KG1 (cell line): ENCODE data around the gene SH3GL1.
"Not testable (repeated sequence)": the region's sequence is repeated elsewhere in the genome, so short reads cannot be mapped to it uniquely, and the experiment has no call there.

ENCODE experiments used
- DNase-seq: peaks from one replicate; lab custom pipeline; 2025; lab: John Stamatoyannopoulos, UW

Gene SH3GL1

GRCh38 chr19:4342615-4343369, 57.6 kb downstream of the SH3GL1 start:
- DNase-seq: peak; percentile 94

DNA sequence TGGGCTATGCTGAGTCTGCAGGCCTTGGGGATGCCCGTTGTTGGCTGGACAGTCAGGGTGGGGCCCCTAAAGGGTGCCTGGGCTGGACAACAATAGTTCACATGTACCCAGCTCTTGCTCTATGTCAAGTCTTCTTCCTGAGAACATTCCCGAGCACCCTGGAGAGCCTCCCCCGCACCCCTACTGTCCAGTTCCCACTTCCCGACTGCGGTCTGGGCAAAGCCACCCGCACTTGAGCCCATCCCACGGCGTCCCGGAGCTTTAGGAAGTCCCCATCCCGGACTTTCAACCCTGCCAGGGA, 58.1 kb downstream of the SH3GL1 start:
- DNase-seq: no peak

DNA sequence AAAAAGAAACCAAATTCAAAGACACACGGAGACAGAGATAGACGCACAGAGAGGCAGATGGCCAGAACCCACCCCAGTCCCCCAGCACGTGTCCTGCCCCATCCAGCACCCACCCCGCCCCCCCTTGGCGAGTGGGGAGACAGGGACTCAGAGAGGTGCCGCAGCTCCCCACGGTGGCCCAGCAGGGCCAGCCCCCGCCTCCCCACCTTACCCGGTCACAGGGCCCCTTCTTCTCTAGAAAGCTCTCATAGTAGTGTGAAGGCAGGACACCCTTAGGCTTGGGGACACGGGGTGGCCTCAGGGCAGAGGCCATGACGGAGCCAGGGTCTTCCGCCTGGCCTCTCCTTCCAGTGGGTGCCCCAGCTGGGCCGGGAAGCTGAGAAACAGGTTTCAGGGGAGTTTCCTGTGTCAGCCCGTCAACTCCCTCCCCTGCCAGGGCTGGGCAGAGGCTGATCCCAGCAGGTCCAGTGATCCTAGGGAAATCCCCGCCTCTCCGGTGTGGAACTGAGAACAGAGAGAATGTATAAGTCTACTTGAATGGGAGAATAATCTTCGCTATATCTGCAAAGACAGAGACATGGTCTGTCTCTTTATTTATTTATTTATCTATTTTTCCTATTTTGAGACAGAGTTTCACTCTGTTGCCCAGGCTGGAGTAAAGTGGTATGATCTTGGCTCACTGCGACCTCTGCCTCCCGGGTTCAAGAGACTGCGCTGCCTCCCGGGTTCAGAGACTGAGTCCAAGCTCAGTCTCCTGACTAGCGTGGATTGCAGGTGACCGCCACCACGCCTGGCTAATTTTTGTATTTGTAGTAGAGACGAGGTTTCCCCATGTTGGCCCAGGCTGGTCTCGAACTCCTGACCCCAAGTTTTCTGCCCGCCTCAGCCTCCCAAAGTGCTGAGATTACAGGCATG, 61.6 kb downstream of the SH3GL1 start, which contains the start of gene STAP2:
Gene STAP2 (minus strand): TSS at position 387 of the 915 bp plus-strand sequence. CDS start 74 bp downstream, at position 313.
- DNase-seq: no peak

DNA sequence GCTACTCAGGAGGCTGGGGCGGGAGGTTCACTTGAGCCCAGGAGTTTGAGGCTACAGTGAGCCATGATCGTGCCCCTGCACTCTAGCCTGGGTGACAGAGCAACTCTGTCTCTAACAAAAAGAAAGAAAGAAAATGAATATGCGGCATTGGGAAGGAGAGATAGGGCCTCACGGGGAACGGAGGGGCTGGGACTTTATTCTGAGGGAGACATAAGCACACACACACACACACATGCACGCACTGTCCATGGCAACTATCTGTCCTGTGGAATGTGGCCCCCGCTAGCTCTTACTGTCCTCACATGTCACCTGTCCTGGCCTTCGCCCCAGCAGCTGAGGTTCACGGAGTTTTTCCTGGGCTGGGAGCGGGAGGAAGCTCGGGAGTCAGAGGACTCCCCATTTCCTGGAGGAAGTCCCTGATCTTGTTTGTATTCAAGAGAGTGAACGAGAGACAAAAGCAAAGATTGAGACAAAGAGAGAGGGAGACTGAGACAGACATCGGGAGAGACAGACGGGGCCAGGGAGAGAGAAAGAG, 62.4 kb downstream of the SH3GL1 start:
- no peak for DNase-seq

- no peak for DNase-seq
Measured at GRCh38 chr19:4334929-4335570, 65.3 kb downstream of the SH3GL1 start.

GRCh38 chr19:4329858-4330257, 70.5 kb downstream of the SH3GL1 start:
- DNase-seq: no peak

DNA sequence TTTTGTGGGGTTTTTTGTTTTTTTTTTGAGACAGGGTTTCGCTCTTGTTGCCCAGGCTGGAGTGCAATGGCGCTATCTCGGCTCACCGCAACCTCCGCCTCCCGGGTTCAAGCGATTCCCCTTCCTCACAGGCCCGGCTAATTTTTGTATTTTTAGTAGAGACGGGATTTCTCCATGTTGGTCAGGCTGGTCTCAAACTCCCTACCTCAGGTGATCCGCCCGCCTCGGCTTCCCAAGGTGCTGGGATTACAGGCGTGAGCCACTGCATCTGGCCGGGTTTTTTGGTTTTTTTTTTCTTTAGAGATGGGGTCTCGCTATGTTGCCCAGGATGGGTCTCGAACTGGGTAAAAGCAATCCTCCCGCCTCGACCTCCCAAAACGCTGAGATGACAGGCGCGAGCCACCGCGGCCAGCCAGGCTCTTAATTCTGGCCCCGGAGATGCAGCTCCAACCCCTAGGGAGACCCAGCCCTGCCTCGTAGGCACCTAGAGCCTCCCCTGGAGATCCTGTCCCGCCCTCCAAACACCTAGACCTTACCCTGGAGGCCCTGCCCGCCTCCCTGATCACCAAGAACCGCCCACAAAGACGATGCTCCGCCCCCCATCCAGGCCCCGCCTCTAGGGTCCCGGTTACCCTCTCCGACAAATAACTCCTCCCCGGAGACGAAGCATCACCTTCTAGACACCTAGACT, 71.2 kb downstream of the SH3GL1 start:
- DNase-seq: not testable (repeated sequence)

- DNase-seq: peak; percentile 82
Measured at GRCh38 chr19:4328243-4328990, 71.9 kb downstream of the SH3GL1 start.

GRCh38 chr19:4327877-4328242, 72.5 kb downstream of the SH3GL1 start:
- DNase-seq: no peak

GRCh38 chr19:4327252-4327876, 73.0 kb downstream of the SH3GL1 start:
- peak; percentile 7 for DNase-seq

GRCh38 chr19:4326837-4327251, 73.5 kb downstream of the SH3GL1 start:
- no peak for DNase-seq

DNA sequence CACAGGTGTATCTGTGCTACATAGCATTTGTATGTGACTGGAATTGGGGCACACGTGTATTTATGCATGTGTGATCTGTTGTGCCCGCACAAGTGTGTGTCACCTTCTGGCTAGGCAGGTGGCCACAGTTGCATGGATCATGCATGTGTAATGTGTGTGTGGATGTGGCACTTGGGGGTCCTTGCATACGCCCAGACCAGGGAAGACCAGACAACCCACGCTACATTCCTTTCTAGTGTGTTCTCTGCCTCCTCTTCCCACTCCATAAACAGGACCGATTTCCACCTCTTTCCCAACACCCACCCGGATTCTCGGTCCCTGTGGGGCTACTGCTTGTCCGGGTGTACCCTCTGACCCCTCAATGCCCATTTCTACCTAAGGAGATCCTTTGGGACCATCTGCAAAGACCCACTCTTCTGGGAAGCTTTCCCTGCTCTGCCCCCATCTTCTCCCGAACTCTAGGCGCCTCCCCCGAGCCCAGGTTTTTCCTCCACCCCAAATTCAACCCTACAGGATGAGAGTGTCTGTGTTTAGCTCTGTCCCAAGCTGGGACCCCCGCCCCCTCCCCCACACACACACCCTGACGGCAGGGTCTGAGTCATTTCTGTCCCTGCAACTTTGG, 74.0 kb downstream of the SH3GL1 start:
- DNase-seq: no peak

DNA sequence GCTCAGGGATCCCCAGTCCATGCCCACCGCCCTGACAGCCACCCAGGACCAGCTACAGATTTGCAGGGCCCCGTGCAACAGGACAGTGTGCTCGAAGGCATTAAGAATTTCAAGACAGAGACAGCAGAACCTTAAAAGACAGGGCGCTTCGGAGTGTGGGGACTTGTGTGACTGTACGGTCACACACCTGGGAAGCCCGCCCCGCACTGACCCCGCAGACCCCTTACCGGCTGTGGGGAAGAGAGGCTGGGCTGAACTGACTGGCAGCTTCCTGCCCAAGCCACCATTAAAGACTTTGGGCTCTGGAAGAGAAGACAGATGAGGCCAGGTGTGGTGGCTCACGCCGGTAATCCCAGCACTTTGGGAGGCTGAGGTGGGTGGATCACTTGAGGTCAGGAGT, 76.1 kb downstream of the SH3GL1 start:
- DNase-seq: no peak

DNA sequence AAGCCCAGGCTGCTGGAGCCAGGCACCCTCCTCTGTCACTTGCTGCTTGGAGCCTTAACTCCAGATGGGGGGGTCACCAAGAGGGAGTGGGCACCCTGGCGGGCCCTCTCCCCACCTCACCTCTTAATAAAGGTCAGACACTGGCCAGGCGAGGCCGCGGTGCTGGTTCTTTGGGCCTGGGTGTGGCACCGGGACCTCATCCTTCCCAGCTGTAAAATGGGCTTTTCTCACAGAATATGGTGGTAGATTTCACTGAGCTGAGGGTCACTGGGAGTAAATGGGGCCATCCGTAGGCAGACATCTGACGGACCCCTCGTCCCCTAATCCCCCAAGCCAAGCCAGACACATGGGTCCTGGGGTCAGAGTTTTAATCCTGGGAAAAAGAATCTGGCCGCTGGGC, 76.7 kb downstream of the SH3GL1 start:
- no peak for DNase-seq

DNA sequence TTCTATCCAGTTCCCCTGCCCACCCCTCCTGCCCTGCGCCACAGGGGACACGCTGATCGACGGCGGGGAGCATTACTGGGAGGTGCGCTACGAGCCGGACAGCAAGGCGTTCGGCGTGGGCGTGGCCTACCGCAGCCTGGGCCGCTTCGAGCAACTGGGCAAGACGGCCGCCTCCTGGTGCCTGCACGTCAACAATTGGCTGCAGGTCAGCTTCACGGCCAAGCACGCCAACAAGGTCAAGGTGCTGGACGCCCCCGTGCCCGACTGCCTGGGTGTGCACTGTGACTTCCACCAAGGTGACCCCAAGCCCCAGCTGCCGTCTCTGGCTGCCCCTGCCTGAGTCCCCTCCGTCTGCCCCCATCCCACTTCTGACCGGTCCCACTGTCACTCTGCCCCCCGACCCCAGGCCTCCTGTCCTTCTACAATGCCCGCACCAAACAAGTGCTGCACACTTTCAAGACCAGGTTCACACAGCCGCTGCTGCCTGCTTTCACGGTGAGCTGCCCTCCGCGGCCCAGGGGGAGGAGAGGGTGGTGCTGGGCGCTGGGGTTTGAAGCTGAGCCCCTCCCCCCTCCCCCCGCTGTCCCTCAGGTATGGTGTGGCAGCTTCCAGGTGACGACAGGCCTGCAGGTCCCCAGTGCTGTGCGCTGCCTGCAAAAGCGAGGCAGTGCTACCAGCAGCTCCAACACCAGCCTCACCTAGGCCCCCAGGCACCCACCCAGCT, 77.2 kb downstream of the SH3GL1 start:
- no peak for DNase-seq

- DNase-seq: no peak
Measured at GRCh38 chr19:4320419-4320818, 79.9 kb downstream of the SH3GL1 start.

DNA sequence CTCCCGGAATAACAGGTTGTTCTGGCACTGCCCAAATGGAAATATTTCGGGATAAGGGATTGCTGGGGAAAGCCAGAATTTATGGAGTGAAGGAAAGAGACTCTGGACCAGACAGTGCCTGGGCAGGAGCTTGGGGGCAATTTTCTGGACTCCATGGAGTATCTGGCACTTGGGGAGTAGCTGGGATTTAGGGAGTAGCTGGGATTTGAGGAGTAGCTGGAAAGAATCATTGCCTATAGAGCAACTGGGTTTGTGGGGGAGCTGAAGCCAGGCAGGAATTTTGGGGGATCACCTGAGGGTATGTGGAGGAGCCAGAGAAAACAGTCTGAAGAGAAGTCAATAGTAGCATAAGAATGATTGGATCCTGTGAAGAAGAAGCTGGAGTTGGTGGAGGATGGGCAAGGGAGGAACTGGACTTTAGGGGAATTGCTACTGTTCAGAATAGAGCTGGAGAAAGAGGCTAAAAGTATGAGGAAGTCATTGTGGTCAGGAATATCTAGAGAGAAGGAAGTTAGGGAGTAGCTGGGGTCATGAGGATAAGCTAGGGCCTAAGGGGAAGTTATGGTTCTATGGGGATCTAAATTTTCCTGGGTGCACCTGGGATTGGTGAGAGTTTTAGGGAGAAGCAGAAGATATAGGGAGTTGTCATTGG, 81.2 kb downstream of the SH3GL1 start:
- DNase-seq: no peak

DNA sequence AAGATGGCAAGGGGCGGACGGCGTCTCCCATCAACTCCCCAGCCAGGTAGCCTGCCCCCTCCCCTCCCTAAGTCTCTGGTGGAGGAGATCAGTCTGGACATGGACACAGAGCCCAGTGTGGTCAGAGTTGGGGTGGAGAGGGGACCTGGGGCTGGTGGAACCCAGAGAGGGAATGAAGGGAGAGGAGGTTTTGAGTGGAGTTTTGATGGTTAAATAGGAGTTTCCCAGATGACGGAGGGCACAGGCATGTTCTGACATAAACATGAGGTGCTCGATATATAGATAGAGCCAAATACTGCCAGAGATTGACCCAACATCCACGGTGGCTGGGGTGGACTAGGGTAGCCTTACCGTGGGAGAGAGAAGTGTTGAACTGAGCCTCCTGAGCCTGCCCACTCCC, 81.9 kb downstream of the SH3GL1 start:
- DNase-seq: no peak

GRCh38 chr19:4316956-4317355, 83.4 kb downstream of the SH3GL1 start:
- DNase-seq: no peak
